ENCODE data around the gene TMC8.

TMC8 gene

DNA sequence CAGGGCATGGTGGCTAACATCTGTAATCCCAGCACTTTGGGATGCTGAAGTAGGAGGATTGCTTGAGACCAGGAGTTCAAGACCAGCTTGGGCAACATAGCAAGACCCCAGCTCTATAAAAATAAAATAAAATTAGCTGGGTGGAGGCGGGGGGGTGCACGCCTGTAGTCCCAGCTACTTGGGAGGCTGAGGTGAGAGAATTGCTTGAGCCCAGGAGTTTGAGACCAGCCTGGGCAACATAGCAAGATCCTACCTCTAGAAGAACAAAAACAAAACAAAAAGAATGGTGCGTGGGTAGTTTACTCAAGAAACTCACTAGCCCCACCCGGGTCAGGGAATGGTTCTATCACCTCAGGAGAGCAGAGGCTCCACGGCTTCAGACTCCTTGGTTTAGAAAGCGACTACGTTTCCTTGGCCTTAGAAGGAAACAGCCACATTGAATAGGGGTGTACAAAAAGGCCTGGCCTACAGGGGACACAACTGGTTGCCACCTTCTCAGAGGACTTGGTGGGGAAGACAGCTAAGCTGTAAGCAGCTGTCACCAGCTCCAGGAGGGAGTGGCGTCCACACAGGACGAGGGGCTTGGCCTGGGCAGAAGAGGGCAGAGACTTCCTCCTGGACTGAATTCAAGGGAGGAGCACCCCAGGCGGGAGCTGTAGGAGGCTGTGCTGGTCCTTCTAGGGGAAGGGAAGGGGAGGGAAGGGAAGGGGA lies 55.6 kb downstream of the TMC8 start:
- no peak for DNase-seq

DNA sequence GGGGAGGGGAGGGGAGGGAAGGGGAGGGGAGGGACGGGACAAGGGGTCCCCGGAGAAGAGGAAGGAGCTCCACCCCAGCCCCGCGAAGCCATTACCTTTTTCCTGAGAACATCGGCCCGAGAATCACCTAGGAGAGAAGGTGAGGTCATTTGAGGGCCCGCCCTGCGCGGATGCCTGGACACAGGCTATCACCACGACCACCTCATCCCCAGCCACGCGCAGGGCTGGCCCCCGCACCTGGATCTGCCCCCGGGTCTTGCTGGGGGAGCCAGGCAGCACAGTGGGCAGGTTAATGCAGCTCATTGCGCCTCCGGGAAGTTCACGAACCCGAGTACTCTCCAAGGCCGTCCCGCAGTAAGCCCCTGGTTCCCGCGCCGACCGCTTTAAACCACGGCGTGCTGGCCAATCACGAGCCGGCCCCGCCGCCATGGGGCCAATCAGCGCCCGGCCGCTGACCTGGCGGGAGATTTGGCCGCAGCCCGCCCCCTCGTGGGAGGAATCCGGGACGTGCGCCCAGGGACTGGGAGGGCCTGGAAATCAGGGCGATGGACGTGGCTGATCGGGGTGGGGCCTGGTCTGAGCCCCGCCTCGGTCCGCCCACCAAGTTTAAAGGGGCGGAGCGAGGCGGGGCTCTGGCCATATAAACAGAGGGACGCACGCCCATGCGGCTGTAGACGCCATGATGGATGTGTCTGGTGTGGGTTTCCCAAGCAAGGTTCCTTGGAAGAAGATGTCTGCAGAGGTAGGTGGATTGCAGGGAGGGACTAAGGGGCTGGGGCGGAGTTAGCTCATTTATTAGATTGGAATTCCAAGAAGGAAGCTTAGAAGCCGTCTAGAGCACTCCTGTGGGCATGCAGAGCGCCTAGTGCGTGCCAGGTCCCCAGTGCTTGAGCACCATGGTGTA lies 56.4 kb downstream of the TMC8 start, which contains the start of the genes AFMID and TK1:
TSS of gene AFMID (plus strand) at position 671 of the 904 bp plus-strand sequence. CDS start at position 680, 9 bp downstream.
TSS of gene TK1 (minus strand) at position 361 of the 904 bp plus-strand sequence. CDS start at position 303, 58 bp downstream.
- DNase-seq, result peak; percentile 94 to 95

Measured in hippocampal formation (tissue), 2 donors.